Hepatocyte (in vitro differentiated cells): Measurements from ENCODE around the gene TMC8.

Source experiments
- CTCF ChIP-seq: fragments of 200-600 bp; sonication (generic); IDR thresholded peaks from 2 replicates; pipeline ENCODE4 v1.5.1; 2016; ENCODE audit warnings: antibody characterized with exemption, mild to moderate bottlenecking; ENCODE audit not compliant: poor library complexity
- EZH2 ChIP-seq: fragments of 200-600 bp; sonication (generic); IDR thresholded peaks from 2 replicates; pipeline ENCODE4 v1.6.1; 2016; ENCODE audit warnings: antibody characterized with exemption, mild to moderate bottlenecking, borderline replicate concordance
- EZH2phosphoT487 ChIP-seq: fragments of 200-600 bp; sonication (generic); IDR thresholded peaks from one replicate; pipeline ENCODE4 v1.6.1; 2018; ENCODE audit warnings: antibody characterized with exemption, mild to moderate bottlenecking, low read depth, moderate library complexity; ENCODE audit not compliant: unreplicated experiment, severe bottlenecking

- no peak for TF ChIP-seq CTCF
- no peak for TF ChIP-seq EZH2
- TF ChIP-seq EZH2phosphoT487: no peak
Observed at GRCh38 chr17:78096093-78096492, 34.5 kb upstream of the TMC8 start.
